HUDEP-2 (cell line): ENCODE results near the gene HSF2BP.
A peak's percentile ranks its signal among the peaks of the same experiment; 100 is the strongest.
"Not testable (repeated sequence)": the region's sequence is repeated elsewhere in the genome, so short reads cannot be mapped to it uniquely, and the experiment has no call there.

ENCODE experiments used
- DNase-seq, 76 experiments: peaks; one replicate each; lab custom pipeline; 2025; ENCODE audit not compliant: unreplicated experiment in 76 of 76; lab: John Stamatoyannopoulos, UW

The HSF2BP gene

DNA sequence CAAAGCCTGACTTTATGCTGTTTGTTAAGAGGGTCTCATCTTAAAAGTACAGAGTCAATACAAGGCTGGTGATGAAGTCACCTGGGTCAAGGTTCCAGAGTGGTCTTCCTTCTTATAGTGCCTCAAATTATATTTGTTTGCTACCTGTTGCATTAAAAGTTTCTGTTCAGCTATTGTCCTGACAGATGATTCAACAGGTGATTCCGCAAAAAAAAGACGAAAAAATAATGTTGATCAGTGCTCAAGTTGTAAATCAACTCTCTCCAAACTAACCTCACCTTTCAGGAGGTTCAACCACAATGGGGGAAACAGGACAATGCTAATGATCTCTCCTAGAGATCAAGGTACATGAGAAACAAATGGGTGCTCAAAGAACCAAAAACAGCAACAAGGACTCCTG lies 35.7 kb downstream of the HSF2BP start:
- no peak for DNase-seq

- no peak for DNase-seq
Measured at GRCh38 chr21:43622796-43623195, 36.5 kb downstream of the HSF2BP start.

- no peak for DNase-seq
Measured at GRCh38 chr21:43619856-43620255, 39.4 kb downstream of the HSF2BP start.

- DNase-seq, result no peak
Measured at GRCh38 chr21:43619344-43619743, 39.9 kb downstream of the HSF2BP start.

GRCh38 chr21:43618940-43619339 lies 40.3 kb downstream of the HSF2BP start:
- DNase-seq, result no peak

- DNase-seq, result not testable (repeated sequence)
Measured at GRCh38 chr21:43616861-43617260, 42.4 kb downstream of the HSF2BP start.

GRCh38 chr21:43614839-43615238 lies 44.4 kb downstream of the HSF2BP start:
- DNase-seq, result no peak

GRCh38 chr21:43613755-43614638 lies 45.3 kb downstream of the HSF2BP start:
- DNase-seq, result peak in 11 of 76 experiments; percentile 8 to 74 (median 47)

- DNase-seq, result peak in 40 of 76 experiments; percentile 7 to 60 (median 31)
Measured at GRCh38 chr21:43611598-43612369, 47.5 kb downstream of the HSF2BP start.

GRCh38 chr21:43609501-43610340 lies 49.6 kb downstream of the HSF2BP start:
- peak in 8 of 76 experiments; percentile 7 to 40 (median 16) for DNase-seq

DNA sequence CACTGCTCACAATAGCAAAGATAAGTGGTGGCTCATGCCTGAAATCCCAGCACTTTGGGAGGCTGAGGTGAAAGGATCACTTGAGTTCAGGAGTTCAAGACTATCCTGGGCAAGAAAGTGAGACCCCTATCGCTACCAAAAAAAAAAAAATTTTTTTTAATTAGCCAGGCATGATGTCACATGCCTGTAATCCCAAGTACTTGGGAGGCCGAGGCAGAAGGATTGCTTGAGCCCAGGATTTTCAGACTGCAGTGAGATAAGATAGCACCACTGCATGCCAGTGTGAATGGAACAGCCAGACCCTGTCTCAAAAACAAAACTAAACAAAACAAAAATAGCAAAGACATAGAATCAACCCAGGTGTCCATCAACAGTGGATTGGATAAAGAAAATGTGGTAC lies 50.6 kb downstream of the HSF2BP start:
- no peak for DNase-seq

DNA sequence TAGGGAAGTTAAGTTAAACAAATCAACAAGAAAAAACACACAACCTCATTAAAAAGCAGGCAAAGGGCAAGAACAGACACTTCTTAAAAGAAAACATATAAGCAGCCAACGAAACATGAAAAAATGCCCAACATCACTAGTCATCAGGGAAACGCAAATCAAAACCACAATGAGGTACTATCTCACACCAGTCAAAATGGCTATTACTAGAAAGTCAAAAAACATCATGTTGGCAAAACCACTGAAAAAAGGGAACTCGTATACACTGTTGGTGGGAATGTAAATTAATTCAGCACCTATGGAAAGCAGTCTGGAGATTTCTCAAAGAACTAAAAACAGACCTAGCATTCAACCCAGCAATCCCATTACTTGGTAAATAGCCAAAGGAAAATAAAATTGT lies 51.1 kb downstream of the HSF2BP start:
- DNase-seq, result no peak

GRCh38 chr21:43605320-43606215 lies 53.7 kb downstream of the HSF2BP start:
- no peak for DNase-seq

DNA sequence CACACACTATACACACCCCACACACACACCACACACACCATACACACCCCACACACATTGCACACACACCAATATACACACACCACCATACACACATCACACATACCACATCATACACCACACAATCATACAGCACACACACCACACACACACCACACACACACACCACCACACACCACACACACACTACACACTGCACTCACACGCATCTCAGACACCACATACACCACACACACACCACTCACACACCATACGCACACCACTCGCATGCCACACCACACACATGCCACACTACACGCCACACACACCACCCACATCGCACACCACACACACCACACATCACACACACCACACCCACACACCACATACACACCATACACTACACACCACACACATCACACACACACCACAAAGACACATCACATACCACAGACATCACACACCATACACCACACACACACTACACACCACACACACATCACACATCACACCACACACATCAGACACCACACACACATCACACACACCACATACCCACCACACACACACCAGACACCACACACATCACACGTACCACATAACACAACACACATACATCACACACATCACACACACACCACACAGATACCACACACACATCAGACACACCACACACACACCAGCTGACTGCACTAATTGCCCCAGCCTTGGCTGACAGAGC lies 54.6 kb downstream of the HSF2BP start:
- no peak for DNase-seq

GRCh38 chr21:43603641-43604504 lies 55.4 kb downstream of the HSF2BP start:
- no peak for DNase-seq

DNA sequence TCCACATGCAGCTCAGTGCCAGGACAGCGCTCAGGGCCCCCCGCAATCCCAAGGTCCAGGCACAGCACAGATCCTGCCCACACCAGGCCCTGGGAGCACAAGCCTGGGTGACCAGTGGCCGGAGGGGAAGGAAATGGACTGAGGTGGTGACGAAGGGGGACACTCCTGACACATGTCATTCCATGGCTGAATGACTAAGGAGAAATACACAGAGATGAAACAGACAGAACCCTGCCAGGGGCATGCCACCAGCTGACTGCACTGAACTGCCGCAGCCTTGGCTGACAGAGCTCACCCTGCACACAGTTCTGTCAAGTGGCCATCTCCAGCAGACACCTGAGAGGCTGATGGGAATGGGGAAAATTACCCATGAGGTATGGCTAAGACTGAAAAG lies 56.1 kb downstream of the HSF2BP start:
- no peak for DNase-seq

DNA sequence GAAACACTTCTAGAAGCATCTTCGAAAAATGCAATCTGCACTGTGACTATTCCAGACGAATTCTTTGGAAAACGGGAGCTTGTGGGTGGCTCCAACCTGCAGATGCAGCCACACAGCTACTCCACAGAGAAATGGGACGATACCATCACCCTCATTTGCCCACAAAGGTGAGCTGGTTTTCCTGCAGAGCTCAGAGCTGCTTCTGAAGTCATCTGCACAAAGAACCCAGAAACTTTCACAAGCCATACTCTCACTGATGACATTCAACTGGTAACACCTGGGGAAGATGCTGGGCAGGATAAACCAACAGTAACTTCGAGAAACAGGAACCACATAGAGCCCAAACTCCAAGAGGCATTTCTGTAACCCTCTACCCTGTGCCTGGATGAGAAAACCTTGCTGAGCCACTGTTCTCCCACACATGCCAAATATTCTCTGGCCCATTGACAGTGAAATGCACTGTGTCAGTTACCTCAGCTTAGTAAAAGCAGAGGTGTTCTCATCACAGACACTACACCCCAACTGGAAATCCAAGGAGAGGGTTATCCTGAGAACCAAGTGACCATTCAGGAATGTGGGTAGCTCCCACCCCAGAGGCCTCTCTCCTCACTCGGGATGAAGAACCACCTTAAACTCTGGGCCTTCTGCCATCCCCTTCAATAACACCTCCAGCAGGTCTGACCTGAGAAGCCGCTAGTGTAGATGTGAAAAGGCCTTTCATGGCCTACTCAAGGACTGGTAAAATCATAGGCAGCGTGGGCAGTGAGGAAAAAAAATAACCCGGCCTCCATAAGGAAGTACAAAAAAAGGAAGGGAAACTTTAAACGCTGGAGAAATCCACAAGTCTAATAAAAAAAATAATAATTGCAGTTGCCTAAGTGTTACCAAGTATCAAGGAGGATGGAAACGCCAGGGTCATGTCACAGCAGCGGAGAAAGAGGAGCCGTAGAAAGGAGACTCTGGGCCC lies 56.7 kb downstream of the HSF2BP start:
- DNase-seq, result no peak
